HTERT RPE-1 (cell line): ENCODE data around the gene ZNF502.

Experiments
- in situ Hi-C: fragments of 300-500 bp; cut with MboI; formaldehyde crosslinking; loops from 4 replicates; pipeline ENCODE4 v1.14.3; 2020; ENCODE audit warnings: low sequenced_read_pairs

Gene ZNF502

DNA sequence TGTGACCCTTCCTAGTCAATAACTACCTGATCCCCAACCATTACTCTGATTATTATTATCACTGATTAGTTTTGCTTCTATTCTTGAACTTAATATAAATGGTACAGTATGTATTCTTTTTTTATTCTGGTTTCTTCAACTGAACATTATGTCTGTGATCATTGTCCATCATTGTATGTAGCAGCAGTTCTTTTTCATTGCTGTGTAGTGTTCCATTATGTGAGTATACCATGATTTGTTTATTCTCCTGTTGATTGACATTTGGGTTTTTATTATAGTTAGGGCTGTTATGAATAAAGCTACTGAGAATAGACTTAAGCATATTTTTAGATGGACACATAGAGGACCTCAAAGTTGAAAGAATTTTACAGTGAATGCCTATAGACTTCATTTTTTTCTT, 51.8 kb downstream of the ZNF502 start:
- in situ Hi-C loops = no loop called here

DNA sequence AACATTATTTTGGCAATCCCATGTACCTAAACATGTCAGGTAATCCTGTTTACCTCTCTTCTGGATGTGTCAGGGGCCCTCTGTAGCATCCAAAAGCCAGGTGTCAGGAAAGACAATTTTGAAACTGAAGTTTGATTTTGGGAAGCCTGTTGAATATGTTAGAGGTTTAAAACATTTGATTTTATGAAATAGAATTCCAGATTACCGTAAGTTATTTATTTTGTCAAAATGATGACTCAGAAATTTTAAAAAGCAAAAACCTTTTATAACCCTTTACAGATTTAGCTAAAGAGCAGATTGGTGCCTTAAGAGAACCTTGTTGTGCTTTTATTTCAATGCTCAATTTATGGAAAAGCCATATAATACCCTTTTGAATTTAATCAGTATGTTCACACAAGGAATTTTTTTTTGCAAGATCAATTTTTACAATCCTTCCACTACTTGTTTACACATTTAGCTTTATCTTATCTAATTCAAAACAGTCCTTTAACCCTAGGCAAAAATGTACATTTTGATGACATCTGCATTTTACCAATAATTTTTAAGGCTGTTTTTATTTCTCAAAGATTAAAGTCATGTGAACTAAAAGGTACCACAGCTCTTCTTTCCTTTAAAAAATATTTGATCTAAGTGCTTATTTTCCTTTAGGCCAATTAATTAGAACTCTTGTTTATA, 59.1 kb downstream of the ZNF502 start:
- in situ Hi-C loops = no loop called here

- in situ Hi-C loops = no loop called here
These were observed 59.6 kb downstream of the ZNF502 start for GRCh38 chr3:44772099-44772442.
